ENCODE measurements around the gene FGG. TPM values are rescaled to one million over a fixed set of nuclear protein-coding genes. Genes with fewer than 3 reads are reported as not detected.

The FGG gene
- total and polyA plus RNA-seq, 2 of the 13 experiments (the other 11 are each of a cell fraction or from before 2014, with no cell fraction given): 1,037 to 2,423 TPM

GRCh38 chr4:154559494-154560418 lies 52.7 kb downstream of the FGG start (continued):
- TF ChIP-seq BCLAF1 (IDR thresholded peaks at IDR 0.05) (no peak), ZFYVE20 (CRISPR knock-in tag; IDR thresholded peaks at IDR 0.05; ENCODE audit: borderline replicate concordance, low read depth) (no peak), MTF1 (CRISPR knock-in tag; IDR thresholded peaks at IDR 0.05) (no peak), ZFP91 (CRISPR knock-in tag; IDR thresholded peaks at IDR 0.05; ENCODE audit: borderline replicate concordance) (peak; percentile 34; the same call in 1 of the 2 replicates), EEA1 (CRISPR knock-in tag; IDR thresholded peaks at IDR 0.05; ENCODE audit: borderline replicate concordance) (no peak), ZNF451 (CRISPR knock-in tag; IDR thresholded peaks at IDR 0.05) (no peak), TFE3 (CRISPR knock-in tag; IDR thresholded peaks at IDR 0.05) (peak; percentile 76), FOXO1 (CRISPR knock-in tag; IDR thresholded peaks at IDR 0.05) (peak; percentile 98), ARNT2 (CRISPR knock-in tag; IDR thresholded peaks at IDR 0.05; ENCODE audit: low read depth) (0 out of 2 replicates have a peak, but pooled peaks have one; percentile 13), SKI (IDR thresholded peaks at IDR 0.05; ENCODE audit: partially characterized antibody) (peak; percentile 89), SNAPC4 (CRISPR knock-in tag; IDR thresholded peaks at IDR 0.05) (no peak), KLF13 (CRISPR knock-in tag; IDR thresholded peaks at IDR 0.05) (no peak)
- TF ChIP-seq, protein P1, sequence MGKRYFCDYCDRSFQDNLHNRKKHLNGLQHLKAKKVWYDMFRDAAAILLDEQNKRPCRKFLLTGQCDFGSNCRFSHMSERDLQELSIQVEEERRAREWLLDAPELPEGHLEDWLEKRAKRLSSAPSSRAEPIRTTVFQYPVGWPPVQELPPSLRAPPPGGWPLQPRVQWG (CRISPR knock-in tag; IDR thresholded peaks at IDR 0.05; ENCODE audit: borderline replicate concordance, low read depth): no peak
- TF ChIP-seq, protein P2, sequence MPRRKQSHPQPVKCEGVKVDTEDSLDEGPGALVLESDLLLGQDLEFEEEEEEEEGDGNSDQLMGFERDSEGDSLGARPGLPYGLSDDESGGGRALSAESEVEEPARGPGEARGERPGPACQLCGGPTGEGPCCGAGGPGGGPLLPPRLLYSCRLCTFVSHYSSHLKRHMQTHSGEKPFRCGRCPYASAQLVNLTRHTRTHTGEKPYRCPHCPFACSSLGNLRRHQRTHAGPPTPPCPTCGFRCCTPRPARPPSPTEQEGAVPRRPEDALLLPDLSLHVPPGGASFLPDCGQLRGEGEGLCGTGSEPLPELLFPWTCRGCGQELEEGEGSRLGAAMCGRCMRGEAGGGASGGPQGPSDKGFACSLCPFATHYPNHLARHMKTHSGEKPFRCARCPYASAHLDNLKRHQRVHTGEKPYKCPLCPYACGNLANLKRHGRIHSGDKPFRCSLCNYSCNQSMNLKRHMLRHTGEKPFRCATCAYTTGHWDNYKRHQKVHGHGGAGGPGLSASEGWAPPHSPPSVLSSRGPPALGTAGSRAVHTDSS (CRISPR knock-in tag; conservative IDR thresholded peaks at IDR 0.05): no peak

Measured in HepG2 (cell line).